Activated naive CD4-positive, alpha-beta T cell treated with anti-CD3 and anti-CD28 coated beads, Interleukin-2, amount 50 U/mL, for 24 hours (primary cell): ENCODE measurements around the gene TMEM183A.

Source experiments
- H3K27ac Mint-ChIP-seq: one replicate; pipeline ENCODE4 v1.8.0; 2021; ENCODE audit warnings: mild to moderate bottlenecking, mixed read lengths
- H3K27me3 Mint-ChIP-seq: one replicate; pipeline ENCODE4 v1.8.0; 2021; ENCODE audit warnings: mixed read lengths
- H3K36me3 Mint-ChIP-seq: one replicate; pipeline ENCODE4 v1.8.0; 2021; ENCODE audit warnings: mixed read lengths
- H3K4me1 Mint-ChIP-seq: one replicate; pipeline ENCODE4 v1.8.0; 2021; ENCODE audit warnings: mixed read lengths
- H3K4me3 Mint-ChIP-seq: one replicate; pipeline ENCODE4 v1.8.0; 2021; ENCODE audit warnings: mild to moderate bottlenecking, mixed read lengths
- H3K9me3 Mint-ChIP-seq: one replicate; pipeline ENCODE4 v1.8.0; 2021; ENCODE audit warnings: mixed read lengths

The TMEM183A gene

DNA sequence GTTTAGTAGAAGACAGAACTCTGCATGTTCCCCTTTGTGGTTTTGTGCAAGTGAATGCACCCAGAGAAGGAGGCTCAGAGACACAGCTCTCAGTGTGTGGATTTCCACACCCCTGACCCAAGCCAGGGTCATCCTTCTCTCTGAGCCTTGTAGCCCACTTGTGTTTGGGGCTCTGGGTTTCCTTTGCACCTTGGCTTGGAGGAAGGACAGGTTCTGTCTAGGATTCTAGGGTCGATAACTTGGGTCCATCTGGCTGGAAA is 51.4 kb downstream of the TMEM183A start:
- Mint-ChIP-seq H3K27ac (no peak overlapping the region), H3K4me1 (no peaks in the 10 kb centered on the region), H3K27me3 (no peaks in the 10 kb centered on the region), H3K9me3 (no peaks in the 10 kb centered on the region), H3K4me3 (no peak overlapping the region), H3K36me3 (no peaks in the 10 kb centered on the region)

DNA sequence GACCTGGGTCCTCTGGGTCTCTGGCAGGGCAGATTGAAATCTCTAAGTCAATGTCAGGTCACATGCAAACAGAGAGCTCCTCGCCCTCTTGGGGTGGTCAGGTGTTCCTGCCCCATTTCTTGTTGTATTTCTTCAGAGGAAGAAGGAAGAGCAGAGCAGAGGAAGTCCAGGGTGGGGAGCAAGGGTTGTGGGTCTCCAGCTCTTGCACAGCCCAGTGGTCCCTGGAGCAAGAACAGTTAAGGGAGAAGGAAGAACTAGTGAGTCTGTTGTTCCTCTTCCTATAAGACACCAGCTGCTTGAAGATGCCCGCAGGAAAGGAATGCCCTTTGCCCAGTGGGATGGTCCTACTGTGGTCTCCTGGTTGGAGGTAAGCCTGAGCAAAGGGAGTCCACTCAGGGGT is 52.3 kb downstream of the TMEM183A start:
- H3K4me3 Mint-ChIP-seq: no peak overlapping the region
- no peaks in the 10 kb centered on the region for H3K36me3 Mint-ChIP-seq
- no peak overlapping the region for H3K27ac Mint-ChIP-seq
- no peaks in the 10 kb centered on the region for H3K4me1 Mint-ChIP-seq
- H3K27me3 Mint-ChIP-seq: no peaks in the 10 kb centered on the region
- H3K9me3 Mint-ChIP-seq: no peaks in the 10 kb centered on the region

DNA sequence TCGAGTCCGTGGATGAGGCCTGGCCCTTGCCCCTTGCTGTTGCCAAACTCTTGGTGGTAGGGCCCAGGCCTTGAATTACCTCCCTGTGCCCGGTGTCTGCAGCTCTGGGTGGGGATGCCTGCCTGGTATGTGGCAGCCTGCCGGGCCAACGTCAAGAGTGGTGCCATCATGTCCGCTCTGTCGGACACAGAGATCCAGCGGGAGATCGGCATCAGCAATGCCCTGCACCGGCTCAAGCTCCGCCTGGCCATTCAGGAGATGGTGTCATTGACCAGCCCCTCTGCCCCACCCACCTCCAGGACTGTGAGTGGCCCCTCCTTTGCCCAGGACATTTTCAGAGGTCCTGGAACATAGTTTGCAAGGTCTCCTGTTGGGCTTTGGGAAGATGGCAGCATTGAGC is 52.9 kb downstream of the TMEM183A start:
- Mint-ChIP-seq H3K36me3 (no peaks in the 10 kb centered on the region), H3K27ac (no peak overlapping the region), H3K4me3 (no peak overlapping the region), H3K27me3 (no peaks in the 10 kb centered on the region), H3K9me3 (no peaks in the 10 kb centered on the region), H3K4me1 (no peaks in the 10 kb centered on the region)

DNA sequence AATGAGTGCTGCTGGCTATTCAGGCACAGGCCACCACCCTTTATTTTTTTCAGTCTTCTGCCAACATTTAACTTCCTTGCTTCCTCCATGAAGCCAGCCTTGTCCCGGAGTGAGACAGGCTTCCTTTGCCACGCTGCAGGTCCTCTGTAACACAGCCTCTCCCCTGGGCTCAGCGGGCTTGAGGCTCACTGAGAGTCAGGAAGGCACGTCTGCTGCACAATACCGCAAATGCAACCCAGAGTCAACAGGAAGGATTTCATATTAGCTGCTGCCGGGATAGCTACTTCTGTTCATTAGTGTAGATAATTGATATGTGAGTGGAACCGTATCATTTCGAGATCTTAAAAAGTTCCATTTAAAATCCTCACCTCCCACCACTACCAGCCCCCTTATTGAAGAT is 56.1 kb downstream of the TMEM183A start:
- Mint-ChIP-seq H3K9me3 (no peaks in the 10 kb centered on the region), H3K4me1 (no peaks in the 10 kb centered on the region), H3K4me3 (no peak overlapping the region), H3K27ac (no peak overlapping the region), H3K36me3 (no peaks in the 10 kb centered on the region), H3K27me3 (no peaks in the 10 kb centered on the region)

DNA sequence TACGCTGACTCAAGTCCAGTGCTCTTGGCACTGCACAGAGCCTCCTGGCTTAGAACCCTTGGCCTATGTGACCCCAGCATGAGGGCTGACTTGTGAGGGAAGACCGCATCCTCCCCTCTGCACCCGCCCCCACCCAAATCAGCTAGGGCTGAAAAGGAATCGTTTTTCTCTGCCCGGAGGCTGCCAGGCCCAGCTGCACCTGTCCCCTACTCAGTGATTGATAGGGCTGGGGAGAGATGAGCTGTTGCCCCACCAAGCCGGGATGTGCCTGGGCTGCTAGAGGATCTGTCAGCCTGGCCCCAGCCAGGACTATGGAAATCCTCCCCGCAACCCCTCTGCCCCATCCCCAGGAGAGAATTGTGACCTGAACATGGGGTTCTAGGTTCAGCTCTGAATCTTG is 58.0 kb downstream of the TMEM183A start:
- H3K27ac Mint-ChIP-seq: no peak overlapping the region
- no peak overlapping the region for H3K4me3 Mint-ChIP-seq

DNA sequence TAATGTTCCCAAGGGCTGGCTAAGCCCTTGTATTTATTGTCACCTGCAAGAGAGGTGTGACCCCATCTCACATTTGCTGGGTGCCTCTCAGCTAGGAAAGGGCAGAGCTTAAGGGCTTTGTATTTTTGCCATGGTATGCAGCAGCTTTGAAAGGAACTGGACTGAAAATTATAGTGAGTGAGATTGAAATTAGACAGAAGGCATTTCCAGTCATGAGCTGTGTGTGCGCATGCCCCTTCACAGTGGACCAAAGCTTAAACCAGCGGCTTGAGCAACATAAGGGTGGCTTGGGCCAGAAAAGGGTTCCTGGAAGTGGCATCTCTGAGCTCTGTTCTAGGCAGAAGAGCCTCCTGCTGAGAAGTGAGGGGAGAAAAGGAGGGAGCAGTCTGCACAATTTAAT is 58.8 kb downstream of the TMEM183A start:
- H3K9me3 Mint-ChIP-seq: no peaks in the 10 kb centered on the region
- no peaks in the 10 kb centered on the region for H3K27me3 Mint-ChIP-seq
- H3K4me1 Mint-ChIP-seq: no peaks in the 10 kb centered on the region
- no peak overlapping the region for H3K4me3 Mint-ChIP-seq
- no peak overlapping the region for H3K27ac Mint-ChIP-seq
- H3K36me3 Mint-ChIP-seq: no peaks in the 10 kb centered on the region

More for the DNA sequence above, 58.0 kb downstream of the TMEM183A start:
- Mint-ChIP-seq H3K36me3 (no peaks in the 10 kb centered on the region), H3K9me3 (no peaks in the 10 kb centered on the region), H3K4me1 (no peaks in the 10 kb centered on the region), H3K27me3 (no peaks in the 10 kb centered on the region)

DNA sequence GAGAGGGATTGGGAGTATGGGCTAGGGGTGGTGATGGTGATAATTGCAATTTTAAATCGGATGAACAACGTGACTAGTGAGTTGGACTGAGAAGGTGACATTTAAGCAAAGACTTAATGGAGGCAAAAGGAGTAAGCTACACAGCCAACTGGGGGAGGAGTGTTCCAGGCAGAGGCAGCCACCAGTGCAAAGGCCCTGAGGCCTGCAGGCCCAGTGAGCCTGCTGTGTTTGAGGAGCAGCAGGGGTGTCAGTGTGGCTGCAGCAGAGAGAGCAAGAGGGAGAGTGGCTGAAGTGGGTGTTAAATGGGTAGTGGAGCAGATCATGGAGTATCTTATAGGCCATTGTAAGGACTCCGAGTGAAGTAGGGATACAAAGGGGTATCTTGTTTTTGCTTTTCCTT is 59.8 kb downstream of the TMEM183A start:
- Mint-ChIP-seq H3K36me3 (no peaks in the 10 kb centered on the region), H3K27ac (no peak overlapping the region), H3K4me3 (no peak overlapping the region), H3K27me3 (no peaks in the 10 kb centered on the region), H3K9me3 (no peaks in the 10 kb centered on the region), H3K4me1 (no peaks in the 10 kb centered on the region)

DNA sequence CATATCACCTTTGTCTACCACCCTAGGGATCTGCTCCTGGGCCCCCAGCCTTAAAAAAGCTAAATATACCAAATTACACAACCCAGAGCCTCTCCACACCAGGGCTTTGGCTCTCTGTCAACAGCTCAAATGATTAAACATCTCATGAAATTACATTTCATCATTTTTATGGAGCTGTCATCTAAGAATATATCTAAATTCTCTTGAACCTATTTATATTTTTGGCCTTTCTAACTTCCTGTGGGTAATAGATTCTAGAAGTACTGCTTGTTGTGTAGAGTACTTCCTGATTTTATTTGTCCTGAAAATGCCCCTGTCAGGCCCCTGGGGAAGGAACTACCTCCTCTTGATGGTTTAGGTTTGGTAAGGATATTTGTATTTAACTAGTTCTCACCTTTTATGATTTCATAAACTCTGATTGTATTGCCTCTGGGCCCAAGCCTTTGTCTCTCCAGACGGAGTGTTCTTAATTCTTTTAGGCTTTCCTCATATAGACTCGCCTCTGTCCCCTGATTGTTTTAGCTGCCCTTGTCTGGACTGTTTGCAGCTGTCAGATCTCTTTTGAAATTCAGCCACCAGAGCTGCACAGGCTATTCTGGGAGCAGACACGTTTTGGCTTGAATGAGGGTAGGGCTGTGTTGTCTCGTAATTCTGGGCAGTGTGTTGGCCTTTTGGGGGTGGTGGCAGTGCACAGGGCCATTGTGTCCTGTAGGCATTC is 62.0 kb downstream of the TMEM183A start:
- no peak overlapping the region for H3K27ac Mint-ChIP-seq

DNA sequence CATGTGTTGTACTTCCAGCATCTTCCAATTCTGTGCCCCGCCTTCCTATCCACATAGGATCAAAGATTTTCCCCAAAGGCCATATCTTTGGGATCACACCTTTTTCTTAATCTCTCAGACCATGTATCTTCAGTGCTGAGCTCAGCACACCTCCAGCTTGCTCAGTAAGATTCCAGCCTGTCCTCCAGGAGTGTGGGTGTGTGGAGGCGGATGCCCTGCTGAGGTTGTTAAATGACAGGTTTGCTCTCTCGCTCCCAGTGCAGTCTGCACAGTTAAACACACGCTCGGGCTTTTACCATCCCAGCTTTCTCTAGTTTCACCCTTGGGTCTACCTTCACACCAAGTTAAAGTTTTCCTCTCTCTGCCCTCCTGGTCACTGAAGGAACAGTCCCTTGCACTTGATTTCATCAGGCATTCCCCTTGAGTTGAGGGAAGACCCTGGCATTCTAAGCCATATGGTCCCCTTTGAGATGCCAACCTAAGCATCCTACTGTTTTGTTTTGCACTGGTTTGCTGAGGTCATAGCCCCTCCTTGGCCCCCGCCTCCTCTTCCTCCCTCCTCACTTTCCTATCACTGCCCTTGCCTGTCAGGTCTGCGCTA is 64.9 kb downstream of the TMEM183A start:
- Mint-ChIP-seq H3K27ac (no peak overlapping the region), H3K36me3 (no peaks in the 10 kb centered on the region), H3K9me3 (no peaks in the 10 kb centered on the region), H3K4me1 (peaks cover 6% of the 10 kb centered on the region), H3K4me3 (no peak overlapping the region), H3K27me3 (peaks cover 5% of the 10 kb centered on the region)

More for the DNA sequence above, 62.0 kb downstream of the TMEM183A start:
- no peaks in the 10 kb centered on the region for H3K36me3 Mint-ChIP-seq
- no peaks in the 10 kb centered on the region for H3K9me3 Mint-ChIP-seq
- H3K27me3 Mint-ChIP-seq: peaks cover 2% of the 10 kb centered on the region
- no peaks in the 10 kb centered on the region for H3K4me1 Mint-ChIP-seq
- no peak overlapping the region for H3K4me3 Mint-ChIP-seq

DNA sequence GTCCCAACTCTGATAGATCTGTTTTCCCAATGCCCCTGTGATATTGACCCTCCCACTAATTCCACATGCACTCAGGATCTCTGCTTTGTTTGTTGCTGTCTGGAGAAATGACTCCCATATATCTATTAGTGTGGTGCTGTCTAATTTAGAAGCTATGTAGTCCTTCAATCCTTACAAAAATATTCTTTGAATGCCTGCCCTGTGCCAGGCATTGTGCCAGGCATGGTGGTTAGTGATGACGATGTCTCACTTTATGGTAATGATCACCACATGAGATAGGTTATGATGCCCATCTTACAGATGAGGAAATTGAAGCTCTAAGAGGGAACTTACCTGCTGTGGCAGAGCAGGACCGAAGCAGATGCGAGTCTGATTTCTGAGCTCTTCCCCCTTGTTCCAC is 65.7 kb downstream of the TMEM183A start:
- Mint-ChIP-seq H3K4me3 (no peak overlapping the region), H3K36me3 (no peaks in the 10 kb centered on the region), H3K27ac (no peak overlapping the region), H3K4me1 (peaks cover 6% of the 10 kb centered on the region), H3K27me3 (peaks cover 11% of the 10 kb centered on the region), H3K9me3 (no peaks in the 10 kb centered on the region)

DNA sequence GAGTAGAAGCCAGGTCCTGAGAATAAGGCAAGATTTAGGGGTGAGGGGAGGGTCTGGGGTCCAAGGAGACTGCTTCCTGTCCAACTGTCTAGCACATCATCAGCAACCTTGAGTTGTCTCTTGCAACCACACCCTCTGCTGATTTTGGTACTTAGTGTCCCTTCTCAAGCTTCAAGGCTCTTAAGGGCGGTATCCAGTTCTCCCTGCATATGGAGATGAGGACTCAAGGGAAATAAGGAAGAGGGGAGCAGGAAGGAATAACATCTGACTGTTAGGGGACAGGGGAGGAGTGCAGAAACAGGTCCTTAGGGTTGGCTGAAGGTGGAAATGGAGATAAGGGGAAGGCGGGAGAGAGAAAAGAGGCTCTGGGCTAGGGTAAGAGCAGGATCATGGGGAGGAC is 66.3 kb downstream of the TMEM183A start:
- Mint-ChIP-seq H3K27ac (no peak overlapping the region), H3K4me3 (no peak overlapping the region), H3K36me3 (no peaks in the 10 kb centered on the region), H3K9me3 (no peaks in the 10 kb centered on the region), H3K27me3 (peaks cover 11% of the 10 kb centered on the region), H3K4me1 (peaks cover 6% of the 10 kb centered on the region)
